NT2/D1 (cell line): ENCODE data around the gene F2RL2.

Experiments
- SUZ12 ChIP-seq: IDR thresholded peaks from 2 replicates; pipeline ENCODE4 v1.6.1; 2011; ENCODE audit not compliant: insufficient read length, insufficient read depth; ENCODE audit errors: extremely low read depth
- YY1 ChIP-seq: IDR thresholded peaks from 2 replicates; pipeline ENCODE4 v1.6.1; 2011; ENCODE audit not compliant: insufficient read length, insufficient read depth
- ZNF274 ChIP-seq: IDR thresholded peaks from 2 replicates; pipeline ENCODE4 v1.6.1; 2011; ENCODE audit warnings: mild to moderate bottlenecking, low read depth, low read length

- TF ChIP-seq ZNF274 (no peak), SUZ12 (no peak), YY1 (no peak)
Measured at GRCh38 chr5:76610196-76610595, 13.0 kb downstream of the F2RL2 start.
